OCI-LY1 (cell line): Measurements from ENCODE around the gene ZBTB16.

Experiments
- EZH2 ChIP-seq: fragments of 200-600 bp; sonication (generic), shearing (Covaris generic); IDR thresholded peaks from 2 replicates; pipeline ENCODE4 v1.8.0; 2017; ENCODE audit warnings: borderline replicate concordance, mixed run types, mild to moderate bottlenecking, antibody characterized with exemption, low read length, moderate library complexity, mixed read lengths
- TF ChIP-seq, protein P1 (sequence below): fragments of 200-600 bp; sonication (generic), shearing (Covaris generic); IDR thresholded peaks from 2 replicates; pipeline ENCODE4 v1.5.1; 2017; ENCODE audit warnings: mild to moderate bottlenecking, antibody characterized with exemption, low read length, moderate library complexity, mixed read lengths

DNA sequence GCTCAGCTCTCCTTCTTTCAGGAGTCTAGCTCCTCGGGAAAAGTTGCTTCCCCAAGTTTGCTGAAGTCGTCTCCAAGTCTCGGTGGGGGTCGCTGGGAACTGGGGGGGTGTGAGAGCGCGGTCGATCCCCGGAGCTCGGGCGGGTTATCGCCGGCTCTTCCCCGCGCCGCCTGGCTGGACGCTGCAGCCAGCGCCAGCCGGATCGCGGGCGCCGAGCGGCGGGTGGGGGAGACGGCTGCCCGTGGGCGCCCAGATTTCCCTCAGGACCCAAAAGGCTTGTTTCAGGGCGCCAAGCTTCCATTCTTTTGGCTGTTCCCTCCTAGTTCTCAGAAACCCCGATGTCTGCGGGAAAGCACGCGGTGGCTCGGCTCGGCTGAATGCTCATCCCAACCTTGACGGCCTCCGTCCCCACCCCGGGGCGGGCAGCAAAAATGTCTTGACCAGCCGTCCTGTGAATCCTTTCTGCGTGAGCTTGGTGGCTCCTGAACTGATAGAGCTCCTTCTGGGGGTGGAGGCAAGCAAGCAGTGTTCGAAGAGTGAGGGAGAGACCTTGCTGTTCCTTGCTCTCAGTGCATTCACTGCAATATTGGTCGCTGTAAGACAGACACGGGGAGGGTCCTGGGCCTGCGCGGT lies 1.7 kb downstream of the ZBTB16 start:
- TF ChIP-seq EZH2, result no peak
- TF ChIP-seq, protein P1, sequence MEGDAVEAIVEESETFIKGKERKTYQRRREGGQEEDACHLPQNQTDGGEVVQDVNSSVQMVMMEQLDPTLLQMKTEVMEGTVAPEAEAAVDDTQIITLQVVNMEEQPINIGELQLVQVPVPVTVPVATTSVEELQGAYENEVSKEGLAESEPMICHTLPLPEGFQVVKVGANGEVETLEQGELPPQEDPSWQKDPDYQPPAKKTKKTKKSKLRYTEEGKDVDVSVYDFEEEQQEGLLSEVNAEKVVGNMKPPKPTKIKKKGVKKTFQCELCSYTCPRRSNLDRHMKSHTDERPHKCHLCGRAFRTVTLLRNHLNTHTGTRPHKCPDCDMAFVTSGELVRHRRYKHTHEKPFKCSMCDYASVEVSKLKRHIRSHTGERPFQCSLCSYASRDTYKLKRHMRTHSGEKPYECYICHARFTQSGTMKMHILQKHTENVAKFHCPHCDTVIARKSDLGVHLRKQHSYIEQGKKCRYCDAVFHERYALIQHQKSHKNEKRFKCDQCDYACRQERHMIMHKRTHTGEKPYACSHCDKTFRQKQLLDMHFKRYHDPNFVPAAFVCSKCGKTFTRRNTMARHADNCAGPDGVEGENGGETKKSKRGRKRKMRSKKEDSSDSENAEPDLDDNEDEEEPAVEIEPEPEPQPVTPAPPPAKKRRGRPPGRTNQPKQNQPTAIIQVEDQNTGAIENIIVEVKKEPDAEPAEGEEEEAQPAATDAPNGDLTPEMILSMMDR, result no peak
